ES-I3 (cell line): ENCODE measurements around the gene CD300LG.
"Not testable (repeated sequence)": the region's sequence is repeated elsewhere in the genome, so short reads cannot be mapped to it uniquely, and the experiment has no call there.

Experiments used
- H3K36me3 ChIP-seq: 2 replicates; pipeline ENCODE4 v1.6.1; 2013; ENCODE audit warnings: mild to moderate bottlenecking, low read length, control low read depth, moderate library complexity; ENCODE audit not compliant: insufficient read depth
- H3K4me1 ChIP-seq: 2 replicates; pipeline ENCODE4 v1.6.1; 2013; ENCODE audit warnings: mild to moderate bottlenecking, control low read depth, low read length; ENCODE audit not compliant: insufficient read depth
- H3K9ac ChIP-seq: 2 replicates; pipeline ENCODE4 v1.6.1; 2013; ENCODE audit warnings: low read depth, mild to moderate bottlenecking, low read length, moderate library complexity
- H3K9me3 ChIP-seq: 2 replicates; pipeline ENCODE4 v1.6.1; 2013; ENCODE audit warnings: mild to moderate bottlenecking, low read length, moderate library complexity; ENCODE audit not compliant: control insufficient read depth, insufficient read depth

CD300LG gene

GRCh38 chr17:43846963-43847371, at the start of gene CD300LG:
Gene CD300LG (plus strand): TSS chr17:43847176. CDS start chr17:43847217, 41 bp downstream.
- H3K36me3 ChIP-seq: no peaks in the 10 kb centered on the region
- H3K4me1 ChIP-seq: peaks cover 10% of the 10 kb centered on the region
- no peaks in the 10 kb centered on the region for H3K9me3 ChIP-seq
- H3K9ac ChIP-seq: peak within 1 kb of the TSS; percentile 28

- not testable (repeated sequence) for H3K9me3 ChIP-seq, H3K9ac ChIP-seq, H3K36me3 ChIP-seq
- peaks cover 13% of the 10 kb centered on the region; the same call in 1 of the 2 replicates for H3K4me1 ChIP-seq
Measured at GRCh38 chr17:43798024-43798423, 49.0 kb upstream of the CD300LG start.

GRCh38 chr17:43799047-43799446, 47.9 kb upstream of the CD300LG start:
- H3K36me3 ChIP-seq: no peaks in the 10 kb centered on the region
- H3K4me1 ChIP-seq: peaks cover 23% of the 10 kb centered on the region
- H3K9me3 ChIP-seq: peaks cover 7% of the 10 kb centered on the region
- no peak overlapping the region for H3K9ac ChIP-seq

GRCh38 chr17:43800736-43801135, 46.2 kb upstream of the CD300LG start:
- H3K36me3 ChIP-seq: no peaks in the 10 kb centered on the region
- H3K9me3 ChIP-seq: peaks cover 7% of the 10 kb centered on the region
- H3K4me1 ChIP-seq: peaks cover 28% of the 10 kb centered on the region
- H3K9ac ChIP-seq: no peak overlapping the region

GRCh38 chr17:43801844-43802243, 45.1 kb upstream of the CD300LG start:
- Histone ChIP-seq H3K9ac (no peak overlapping the region), H3K9me3 (peaks cover 7% of the 10 kb centered on the region), H3K36me3 (no peaks in the 10 kb centered on the region), H3K4me1 (peaks cover 28% of the 10 kb centered on the region)

- Histone ChIP-seq H3K9me3 (peaks cover 3% of the 10 kb centered on the region; the same call in 1 of the 2 replicates), H3K36me3 (no peaks in the 10 kb centered on the region), H3K4me1 (peaks cover 28% of the 10 kb centered on the region), H3K9ac (no peak overlapping the region; the same call in 1 of the 2 replicates)
Measured at GRCh38 chr17:43803758-43804157, 43.2 kb upstream of the CD300LG start.

GRCh38 chr17:43805117-43805516, 41.9 kb upstream of the CD300LG start:
- Histone ChIP-seq H3K4me1 (peaks cover 28% of the 10 kb centered on the region), H3K36me3 (no peaks in the 10 kb centered on the region), H3K9ac (no peak overlapping the region), H3K9me3 (no peaks in the 10 kb centered on the region)

- no peaks in the 10 kb centered on the region for H3K36me3 ChIP-seq
- no peak overlapping the region for H3K9ac ChIP-seq
- no peaks in the 10 kb centered on the region for H3K9me3 ChIP-seq
- peaks cover 18% of the 10 kb centered on the region for H3K4me1 ChIP-seq
Measured at GRCh38 chr17:43808076-43808475, 38.9 kb upstream of the CD300LG start.

- Histone ChIP-seq H3K9me3 (no peaks in the 10 kb centered on the region), H3K9ac (no peak overlapping the region), H3K36me3 (no peaks in the 10 kb centered on the region), H3K4me1 (peaks cover 13% of the 10 kb centered on the region)
Measured at GRCh38 chr17:43809121-43809520, 37.9 kb upstream of the CD300LG start.

- no peak overlapping the region for H3K9ac ChIP-seq
- H3K4me1 ChIP-seq: peaks cover 14% of the 10 kb centered on the region
- no peaks in the 10 kb centered on the region for H3K9me3 ChIP-seq
- H3K36me3 ChIP-seq: no peaks in the 10 kb centered on the region
Measured at GRCh38 chr17:43810226-43810715, 36.7 kb upstream of the CD300LG start.

- Histone ChIP-seq H3K9me3 (no peaks in the 10 kb centered on the region), H3K9ac (no peak overlapping the region), H3K4me1 (peaks cover 14% of the 10 kb centered on the region), H3K36me3 (no peaks in the 10 kb centered on the region)
Measured at GRCh38 chr17:43810823-43811222, 36.2 kb upstream of the CD300LG start.

- no peaks in the 10 kb centered on the region for H3K36me3 ChIP-seq
- H3K9ac ChIP-seq: no peak overlapping the region
- H3K9me3 ChIP-seq: no peaks in the 10 kb centered on the region
- peaks cover 14% of the 10 kb centered on the region for H3K4me1 ChIP-seq
Measured at GRCh38 chr17:43812396-43813265, 34.3 kb upstream of the CD300LG start.

GRCh38 chr17:43813386-43813785, 33.6 kb upstream of the CD300LG start:
- H3K9ac ChIP-seq: no peak overlapping the region
- no peaks in the 10 kb centered on the region for H3K9me3 ChIP-seq
- no peaks in the 10 kb centered on the region for H3K36me3 ChIP-seq
- peaks cover 14% of the 10 kb centered on the region for H3K4me1 ChIP-seq

GRCh38 chr17:43814026-43814425, 33.0 kb upstream of the CD300LG start:
- H3K36me3 ChIP-seq: no peaks in the 10 kb centered on the region
- H3K4me1 ChIP-seq: peaks cover 14% of the 10 kb centered on the region
- H3K9ac ChIP-seq: no peak overlapping the region
- H3K9me3 ChIP-seq: no peaks in the 10 kb centered on the region

GRCh38 chr17:43814714-43815113, 32.3 kb upstream of the CD300LG start:
- Histone ChIP-seq H3K9ac (no peak overlapping the region), H3K36me3 (no peaks in the 10 kb centered on the region), H3K4me1 (peaks cover 14% of the 10 kb centered on the region), H3K9me3 (no peaks in the 10 kb centered on the region)
